EL (cell line): ENCODE measurements around the gene CPPED1.
A peak's percentile ranks its signal among the peaks of the same experiment; 100 is the strongest.

Experiments used
- DNase-seq: peaks from one replicate; pipeline ENCODE4 v3.0.0-alpha.2; 2016

The CPPED1 gene

GRCh38 chr16:12728469-12728868 is 75.2 kb downstream of the CPPED1 start:
- no peak for DNase-seq

DNA sequence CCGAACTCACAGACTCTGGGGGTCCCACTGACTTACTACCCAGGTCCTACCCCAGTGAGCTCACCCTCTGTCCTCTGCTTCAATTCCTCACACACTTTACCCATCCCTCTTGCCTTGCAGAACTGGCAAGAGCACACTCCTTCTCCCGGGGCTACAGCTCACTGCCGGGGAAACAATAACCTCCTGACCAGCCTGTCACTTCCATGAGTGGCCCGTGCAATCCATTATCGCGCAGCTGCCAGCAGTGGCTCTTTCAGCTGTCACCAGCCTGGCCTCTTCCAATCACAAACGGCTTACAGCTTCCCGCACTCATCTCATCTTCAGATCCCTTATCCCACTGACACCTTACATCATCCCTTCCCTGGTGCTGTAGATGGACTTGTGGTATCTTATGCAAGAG is 79.5 kb downstream of the CPPED1 start:
- no peak for DNase-seq

- no peak for DNase-seq
These were observed 80.0 kb downstream of the CPPED1 start for GRCh38 chr16:12723681-12724080.

DNA sequence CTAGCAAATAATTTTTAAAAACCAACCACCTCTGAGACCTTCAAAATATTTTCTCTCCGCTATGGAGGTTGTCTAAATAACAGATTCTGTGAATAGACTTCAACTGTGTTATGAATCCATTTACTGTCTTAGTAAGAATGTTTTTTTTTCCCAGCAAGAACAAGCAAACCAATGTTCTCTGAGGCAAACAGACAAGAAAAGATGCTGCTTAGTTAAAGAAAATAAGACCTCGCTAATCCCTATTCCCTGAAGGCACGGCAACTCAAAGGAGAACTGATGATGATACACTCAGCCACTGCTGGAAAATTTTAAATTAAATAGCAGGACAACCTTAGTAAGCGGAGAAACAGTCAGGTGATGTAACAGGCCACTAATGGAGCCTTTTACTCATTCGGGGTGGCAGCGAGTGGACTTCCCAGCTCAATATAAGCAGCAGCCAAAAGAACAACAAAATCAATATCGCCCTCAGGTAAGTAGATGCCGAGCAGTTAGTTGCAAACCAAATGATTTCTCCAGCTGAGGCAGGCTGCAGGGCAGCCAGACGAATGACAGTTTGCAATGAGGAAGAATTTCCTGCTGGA is 81.8 kb downstream of the CPPED1 start:
- no peak for DNase-seq

- DNase-seq, result no peak
These were observed 83.7 kb downstream of the CPPED1 start for GRCh38 chr16:12719972-12720371.

DNA sequence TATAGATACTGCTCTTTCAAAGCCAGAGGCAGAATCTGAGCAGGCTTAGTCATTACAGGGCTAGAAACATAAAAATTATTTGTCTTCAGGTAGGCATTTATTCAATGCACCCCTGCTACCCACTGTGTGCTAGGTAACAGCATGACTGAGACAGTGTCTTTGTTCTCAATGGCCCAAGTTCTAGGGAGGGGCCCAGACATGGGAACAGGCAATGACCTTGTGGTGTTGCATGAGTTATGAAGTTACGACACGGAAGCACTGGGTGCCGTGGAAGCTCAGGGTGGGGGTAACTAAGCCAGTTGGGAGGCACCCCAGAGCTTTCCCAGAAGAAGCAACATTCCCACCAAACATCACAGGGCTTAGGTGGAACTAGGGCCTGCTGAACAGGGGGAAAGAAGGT is 87.0 kb downstream of the CPPED1 start:
- DNase-seq, result no peak

GRCh38 chr16:12709807-12710206 is 93.9 kb downstream of the CPPED1 start:
- DNase-seq, result no peak

- DNase-seq, result no peak
These were observed 95.4 kb downstream of the CPPED1 start for GRCh38 chr16:12708266-12708665.

GRCh38 chr16:12706628-12707027 is 97.1 kb downstream of the CPPED1 start:
- DNase-seq, result no peak

DNA sequence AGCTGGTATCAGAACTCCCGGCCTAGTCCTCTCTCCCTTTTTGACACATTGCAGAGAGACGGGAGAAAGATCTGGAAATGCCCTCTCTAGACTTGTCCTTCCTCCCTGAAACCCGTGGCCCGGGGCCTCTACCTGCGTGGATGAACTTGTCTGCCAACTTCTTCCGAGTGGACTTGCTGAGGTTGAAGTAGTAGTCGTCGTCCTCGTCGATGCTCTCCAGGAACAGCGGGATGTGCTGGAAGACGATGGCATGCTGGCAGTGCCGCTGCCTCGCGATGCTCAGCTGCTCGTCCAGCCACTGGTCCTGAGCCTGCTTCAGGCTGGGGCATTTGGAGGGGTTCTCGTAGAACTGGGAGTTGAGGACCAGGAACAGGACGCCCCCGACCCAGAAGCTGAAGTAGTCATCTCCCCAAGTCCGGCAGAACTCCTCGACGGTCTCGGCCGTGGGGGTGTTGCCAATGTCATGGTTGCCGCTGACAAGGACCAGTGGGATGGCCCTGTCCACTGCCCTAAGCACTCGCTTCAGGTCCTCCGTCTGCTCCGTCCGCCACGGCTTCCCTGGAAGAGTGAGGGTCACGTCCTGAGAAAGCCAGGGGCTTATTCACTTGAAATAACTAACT is 99.1 kb downstream of the CPPED1 start:
- no peak for DNase-seq

DNA sequence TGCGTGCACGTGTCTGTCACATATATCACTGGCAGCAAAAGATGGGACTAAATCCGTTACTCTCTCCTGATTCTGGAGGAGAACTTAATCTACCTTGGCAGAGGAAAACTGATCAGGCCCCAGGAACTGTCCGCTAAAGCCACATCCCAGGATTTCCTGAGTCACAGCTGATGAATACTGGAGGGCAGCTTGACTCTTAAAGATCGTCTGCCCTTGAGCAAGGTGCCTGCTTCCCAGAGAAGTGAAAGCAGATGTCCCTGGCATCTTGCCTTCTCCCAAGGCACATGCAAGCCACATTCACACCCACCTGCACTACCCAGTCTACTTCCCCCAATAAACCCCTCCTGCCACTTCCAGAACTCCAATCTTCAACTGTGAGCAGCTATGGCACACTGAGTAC is 99.8 kb downstream of the CPPED1 start:
- peak; percentile 25 for DNase-seq

DNA sequence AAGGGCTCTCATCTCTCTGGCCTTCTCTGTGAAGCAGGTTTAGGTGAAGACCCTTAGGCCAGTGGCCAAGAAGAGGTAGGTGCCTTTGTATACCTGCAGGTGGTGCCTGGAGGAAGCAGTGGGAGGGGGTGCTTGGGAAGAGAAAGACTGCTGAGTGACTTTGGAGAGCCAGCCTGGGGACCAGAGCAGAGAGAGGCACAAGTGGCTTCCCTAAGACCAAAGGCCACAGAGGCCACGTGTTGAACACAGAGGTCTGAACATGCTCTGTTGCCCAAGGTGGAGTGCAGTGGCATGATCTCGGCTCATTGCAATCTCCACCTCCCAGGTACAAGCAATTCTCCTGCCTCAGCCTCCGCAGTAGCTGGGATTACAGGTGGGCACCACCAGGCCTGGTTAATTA is 103.5 kb downstream of the CPPED1 start:
- DNase-seq, result no peak

GRCh38 chr16:12699161-12699560 is 104.5 kb downstream of the CPPED1 start:
- no peak for DNase-seq

DNA sequence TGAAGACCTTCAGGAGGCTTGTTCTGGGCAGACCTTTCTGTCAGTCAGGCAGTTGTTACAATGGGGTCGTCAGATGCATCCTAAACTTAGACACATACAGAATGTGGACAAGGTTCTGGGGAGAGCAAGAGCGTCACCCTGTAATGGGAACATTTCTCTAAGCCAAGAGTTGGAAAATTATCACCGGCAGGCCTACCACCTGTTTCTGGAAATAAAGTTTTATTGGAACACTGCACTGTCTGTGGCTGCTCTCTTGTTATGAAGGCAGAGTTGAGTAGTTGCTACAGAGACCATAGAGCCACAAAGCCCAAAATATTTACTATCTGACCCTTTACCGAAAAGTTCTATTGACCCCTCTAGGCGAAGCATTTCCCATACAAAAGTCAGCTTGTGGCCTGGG is 106.2 kb downstream of the CPPED1 start:
- DNase-seq, result no peak

DNA sequence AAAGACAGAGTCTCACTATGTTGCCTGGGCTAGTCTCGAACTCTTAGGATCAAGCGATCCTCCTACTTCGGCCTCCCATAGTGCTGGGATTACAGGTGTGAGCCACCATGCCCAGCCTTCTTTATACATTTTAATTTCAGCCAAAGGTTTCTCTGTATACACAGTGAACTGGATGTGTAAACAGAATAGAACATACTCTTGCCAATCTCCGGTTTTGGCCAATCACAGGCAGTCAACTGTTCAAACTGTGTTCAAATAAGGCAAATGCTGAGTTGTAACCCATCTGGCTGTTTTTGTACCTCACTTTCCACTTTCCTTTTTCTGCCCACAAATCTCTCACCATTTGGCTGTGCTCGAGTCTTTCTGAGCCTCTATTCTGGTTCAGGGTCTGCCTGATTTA is 108.2 kb downstream of the CPPED1 start:
- no peak for DNase-seq

DNA sequence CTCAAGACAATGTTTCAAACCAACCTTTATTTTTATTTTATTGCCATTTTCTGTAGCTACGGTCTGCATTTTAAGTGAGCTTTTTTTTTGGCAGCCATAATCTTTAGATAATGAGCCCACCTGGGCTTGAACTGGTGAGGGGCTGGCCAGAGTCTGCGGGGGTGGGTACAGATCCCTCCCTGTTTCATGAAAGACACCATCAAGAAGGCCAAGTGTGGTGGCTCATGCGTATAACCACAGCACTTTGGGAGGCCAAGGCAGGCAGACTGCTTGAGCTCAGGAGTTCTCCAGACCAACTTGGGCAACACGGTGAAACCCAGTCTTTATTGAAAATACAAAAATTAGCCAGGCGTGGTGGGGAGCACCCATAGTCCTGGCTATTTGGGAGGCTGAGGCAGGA is 113.7 kb downstream of the CPPED1 start:
- DNase-seq, result no peak

DNA sequence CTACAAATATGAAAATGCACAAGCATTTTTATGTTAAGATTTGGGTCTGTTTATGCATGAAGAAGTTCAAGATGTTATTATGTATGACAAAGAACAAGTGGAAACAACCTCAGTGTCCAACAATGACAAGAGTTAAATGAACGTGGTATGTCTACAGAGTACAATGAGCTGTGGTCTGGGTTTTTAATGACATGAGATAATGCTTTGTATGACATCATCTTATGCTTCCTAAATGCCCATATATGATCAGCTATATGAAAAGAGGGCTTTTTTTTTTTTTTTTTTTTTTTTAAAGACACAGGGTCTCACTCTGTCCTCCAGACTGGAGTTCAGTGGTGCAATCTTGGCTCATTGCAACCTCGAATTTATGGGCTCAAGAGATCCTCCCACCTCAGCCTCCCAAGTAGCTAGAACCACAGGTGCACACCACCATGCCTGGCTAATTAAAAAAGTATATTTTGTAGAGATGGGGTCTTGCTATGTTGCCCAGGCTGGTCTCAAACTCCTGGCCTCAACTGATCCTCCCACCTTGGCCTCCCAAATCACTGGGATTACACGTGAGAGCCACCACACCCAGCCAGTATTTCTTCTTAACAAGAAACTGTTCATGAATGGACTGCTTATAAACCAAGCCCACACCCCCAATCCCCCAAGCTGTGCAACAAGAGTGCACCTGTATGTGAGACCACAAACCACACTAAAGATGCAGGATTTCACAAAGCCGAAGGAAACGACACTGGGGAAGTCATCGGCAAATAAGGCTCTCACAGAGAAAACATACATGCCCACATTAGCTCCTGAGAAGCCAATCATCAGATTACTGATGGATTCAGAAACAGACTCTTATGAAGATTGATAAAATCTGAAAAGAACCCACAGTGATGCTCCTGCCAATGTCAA is 114.5 kb downstream of the CPPED1 start:
- DNase-seq, result no peak

DNA sequence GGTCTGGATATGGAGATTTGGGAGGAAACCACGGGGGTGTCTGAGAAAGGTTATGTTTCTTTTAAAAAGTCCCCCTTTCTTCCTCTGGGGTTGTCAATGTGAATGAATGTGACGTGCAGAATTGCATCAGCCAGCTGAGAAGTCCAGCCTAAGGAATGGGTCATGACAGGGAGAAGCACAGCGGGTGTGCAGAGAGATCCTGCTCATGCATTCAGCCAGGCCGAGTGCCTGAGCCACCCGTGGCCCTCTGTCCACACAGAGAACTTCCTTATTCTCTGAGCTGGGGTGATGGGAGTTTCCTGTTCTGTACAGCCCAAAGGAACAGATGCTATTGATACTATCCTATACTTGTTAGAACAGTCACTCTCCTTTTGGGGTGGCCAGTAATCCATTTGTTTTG is 117.9 kb downstream of the CPPED1 start:
- DNase-seq, result no peak

GRCh38 chr16:12682432-12683165 is 121.1 kb downstream of the CPPED1 start:
- DNase-seq, result no peak

- no peak for DNase-seq
These were observed 122.0 kb downstream of the CPPED1 start for GRCh38 chr16:12681653-12682052.

- no peak for DNase-seq
These were observed 123.2 kb downstream of the CPPED1 start for GRCh38 chr16:12680531-12680930.

DNA sequence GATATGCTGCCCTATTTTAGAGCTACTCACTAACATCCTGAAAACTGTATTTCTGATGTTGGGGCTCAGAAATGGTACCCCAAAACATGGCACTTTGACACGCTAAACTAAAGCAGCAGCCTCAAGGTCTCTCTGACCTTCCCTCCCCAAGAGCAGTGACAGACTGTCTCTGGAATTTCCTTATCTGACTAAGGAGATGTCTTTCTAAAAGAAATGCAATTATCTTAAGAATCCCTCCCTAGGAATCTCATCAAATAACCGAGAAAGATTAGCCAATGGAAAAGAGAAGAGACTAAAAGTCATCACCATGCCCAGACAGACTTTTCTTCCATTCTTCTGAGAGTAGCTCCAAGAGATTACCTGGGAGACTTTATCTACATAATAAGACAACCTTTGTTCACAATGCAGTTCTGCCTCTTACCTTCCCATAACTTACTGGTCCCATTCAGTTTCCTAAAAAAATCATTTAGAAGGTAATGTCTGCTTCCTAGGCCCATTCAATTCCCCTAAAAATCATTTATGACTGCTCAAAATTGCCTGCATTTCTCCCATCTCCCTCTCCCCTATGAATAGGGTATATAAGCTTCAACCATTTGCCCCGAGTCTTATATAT is 123.9 kb downstream of the CPPED1 start:
- DNase-seq, result peak; percentile 65

DNA sequence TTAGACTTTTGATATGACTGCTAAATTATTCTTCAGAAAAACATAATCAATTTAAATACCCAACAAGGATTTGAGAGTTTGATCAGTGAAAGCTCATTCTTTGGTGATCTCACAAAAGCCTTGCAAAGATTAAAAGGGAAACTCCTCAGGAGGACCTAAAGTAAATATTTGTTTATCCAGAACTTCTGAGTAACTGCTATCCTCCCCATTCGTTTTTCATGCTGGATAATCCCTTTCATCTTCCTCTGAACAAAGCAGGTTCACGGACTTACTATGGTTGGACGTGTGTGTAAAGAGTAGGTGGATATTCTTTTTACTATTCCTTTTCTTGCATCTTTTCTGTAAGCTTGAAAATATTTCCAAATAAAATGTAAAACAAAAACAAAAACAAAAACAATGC is 124.7 kb downstream of the CPPED1 start:
- DNase-seq, result no peak
